Gastrocnemius medialis (tissue), 4 donors: ENCODE measurements around the gene SREK1IP1.

Source experiments
- POLR2A ChIP-seq, 2 donors: fragments of 450-650 bp; IDR thresholded peaks; one replicate each; pipeline ENCODE4 v1.6.1; 2017; ENCODE audit warnings: antibody characterized with exemption in 2 of 2, mild to moderate bottlenecking in 2 of 2, moderate library complexity in 2 of 2
- TF ChIP-seq, protein P1 (sequence below), 5 experiments: fragments of 450-650 bp in 3 of 5; fragments of 200-600 bp in 2 of 5; sonication (generic) in 2 of 5; IDR thresholded peaks in 4 of 5; conservative IDR thresholded peaks in 1 of 5; 1 replicate in 4 of 5; 2 replicates in 1 of 5; pipeline ENCODE4 v1.5.1; 2016 to 2019; ENCODE audit warnings: antibody characterized with exemption in 5 of 5, mild to moderate bottlenecking in 3 of 5, moderate library complexity in 3 of 5

DNA sequence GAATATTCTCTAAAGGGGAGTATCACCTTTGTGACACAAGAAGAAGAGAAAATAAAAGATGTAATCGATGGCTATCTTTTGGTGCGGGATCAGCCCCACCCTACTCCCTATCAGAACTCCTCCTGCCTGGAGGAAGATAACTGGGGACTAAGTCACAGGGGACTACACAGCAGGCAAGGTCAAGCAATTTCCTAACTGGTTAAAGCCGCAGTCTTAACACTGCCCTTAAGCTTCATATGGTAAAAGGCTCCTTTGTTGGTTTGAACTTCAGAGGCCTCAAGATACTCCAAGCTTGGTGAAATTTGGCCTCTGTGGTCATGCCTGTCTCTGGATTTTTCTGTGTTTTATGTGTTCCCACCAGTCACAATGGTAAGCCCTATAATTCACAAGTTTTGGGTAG, 79.5 kb downstream of the SREK1IP1 start:
- TF ChIP-seq POLR2A (IDR thresholded peaks at IDR 0.05): no peak
- TF ChIP-seq, protein P1, sequence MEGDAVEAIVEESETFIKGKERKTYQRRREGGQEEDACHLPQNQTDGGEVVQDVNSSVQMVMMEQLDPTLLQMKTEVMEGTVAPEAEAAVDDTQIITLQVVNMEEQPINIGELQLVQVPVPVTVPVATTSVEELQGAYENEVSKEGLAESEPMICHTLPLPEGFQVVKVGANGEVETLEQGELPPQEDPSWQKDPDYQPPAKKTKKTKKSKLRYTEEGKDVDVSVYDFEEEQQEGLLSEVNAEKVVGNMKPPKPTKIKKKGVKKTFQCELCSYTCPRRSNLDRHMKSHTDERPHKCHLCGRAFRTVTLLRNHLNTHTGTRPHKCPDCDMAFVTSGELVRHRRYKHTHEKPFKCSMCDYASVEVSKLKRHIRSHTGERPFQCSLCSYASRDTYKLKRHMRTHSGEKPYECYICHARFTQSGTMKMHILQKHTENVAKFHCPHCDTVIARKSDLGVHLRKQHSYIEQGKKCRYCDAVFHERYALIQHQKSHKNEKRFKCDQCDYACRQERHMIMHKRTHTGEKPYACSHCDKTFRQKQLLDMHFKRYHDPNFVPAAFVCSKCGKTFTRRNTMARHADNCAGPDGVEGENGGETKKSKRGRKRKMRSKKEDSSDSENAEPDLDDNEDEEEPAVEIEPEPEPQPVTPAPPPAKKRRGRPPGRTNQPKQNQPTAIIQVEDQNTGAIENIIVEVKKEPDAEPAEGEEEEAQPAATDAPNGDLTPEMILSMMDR (IDR thresholded peaks at IDR 0.05 in 4 of 5, conservative IDR thresholded peaks at IDR 0.05 in 1 of 5): no peak
